ENCODE measurements around the gene CCDC177.

DNA sequence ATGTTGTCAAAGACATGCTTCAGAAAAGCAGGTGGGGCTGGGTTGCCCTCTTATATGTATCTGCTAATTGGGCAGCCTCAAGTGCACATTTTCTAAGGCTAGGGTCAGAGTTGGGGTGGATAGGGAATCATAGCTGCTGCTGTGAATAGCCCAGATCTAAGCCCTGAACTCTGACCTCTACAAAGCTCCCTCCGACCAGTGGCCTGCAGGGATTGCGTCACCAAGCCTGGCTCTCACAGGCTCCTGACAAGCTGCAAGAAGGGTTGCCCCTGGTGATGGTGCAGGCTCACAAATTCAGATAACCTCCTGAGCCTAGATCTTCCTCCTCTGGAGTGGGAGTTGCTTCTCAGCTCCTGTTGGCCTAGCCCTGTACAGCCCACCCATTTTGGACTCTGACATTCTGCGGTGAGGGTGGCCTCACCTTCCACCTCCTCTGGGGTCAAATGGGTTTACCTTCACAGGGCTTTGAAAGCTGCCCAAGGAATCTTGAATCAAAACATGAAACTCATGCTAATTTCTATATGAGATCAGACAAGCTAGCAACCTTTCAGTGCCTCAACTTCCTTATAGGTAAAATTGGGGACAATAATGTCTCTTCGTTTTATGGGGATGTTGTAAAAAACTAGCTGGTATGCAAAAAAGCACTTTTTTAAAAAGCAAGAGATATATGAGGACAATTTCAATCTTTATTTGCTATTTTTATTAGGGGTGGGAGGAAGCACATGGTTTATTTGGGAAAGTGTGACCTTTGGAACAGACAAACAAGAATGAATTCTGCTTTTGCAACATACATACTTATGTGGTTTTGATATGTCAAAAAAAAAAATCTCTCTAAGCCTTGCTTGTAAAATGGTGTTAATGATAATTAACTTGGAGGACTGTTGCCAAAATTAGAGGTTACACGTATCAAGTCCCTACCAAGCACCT, 31.9 kb upstream of the CCDC177 start:
- no peak for TF ChIP-seq POLR2A (IDR thresholded peaks at IDR 0.05)
- TF ChIP-seq, protein P1, sequence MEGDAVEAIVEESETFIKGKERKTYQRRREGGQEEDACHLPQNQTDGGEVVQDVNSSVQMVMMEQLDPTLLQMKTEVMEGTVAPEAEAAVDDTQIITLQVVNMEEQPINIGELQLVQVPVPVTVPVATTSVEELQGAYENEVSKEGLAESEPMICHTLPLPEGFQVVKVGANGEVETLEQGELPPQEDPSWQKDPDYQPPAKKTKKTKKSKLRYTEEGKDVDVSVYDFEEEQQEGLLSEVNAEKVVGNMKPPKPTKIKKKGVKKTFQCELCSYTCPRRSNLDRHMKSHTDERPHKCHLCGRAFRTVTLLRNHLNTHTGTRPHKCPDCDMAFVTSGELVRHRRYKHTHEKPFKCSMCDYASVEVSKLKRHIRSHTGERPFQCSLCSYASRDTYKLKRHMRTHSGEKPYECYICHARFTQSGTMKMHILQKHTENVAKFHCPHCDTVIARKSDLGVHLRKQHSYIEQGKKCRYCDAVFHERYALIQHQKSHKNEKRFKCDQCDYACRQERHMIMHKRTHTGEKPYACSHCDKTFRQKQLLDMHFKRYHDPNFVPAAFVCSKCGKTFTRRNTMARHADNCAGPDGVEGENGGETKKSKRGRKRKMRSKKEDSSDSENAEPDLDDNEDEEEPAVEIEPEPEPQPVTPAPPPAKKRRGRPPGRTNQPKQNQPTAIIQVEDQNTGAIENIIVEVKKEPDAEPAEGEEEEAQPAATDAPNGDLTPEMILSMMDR (IDR thresholded peaks at IDR 0.05): no peak

All from esophagus squamous epithelium (tissue), 4 donors.